ENCODE measurements around the gene RIPPLY1. TPM values are rescaled to one million over a fixed set of nuclear protein-coding genes. Genes with fewer than 3 reads are reported as not detected.

RIPPLY1 gene
- polyA plus RNA-seq, 1 of the 3 experiments (the other 2 are of a cell fraction) = 0.08 TPM

GRCh38 chrX:106932960-106933537, 29.9 kb upstream of the RIPPLY1 start (continued):
- no peak for TF ChIP-seq EP300 (IDR thresholded peaks at IDR 0.05; ENCODE audit: borderline replicate concordance in 1 of 2, low read depth in 1 of 2, low read length in 1 of 2)

GRCh38 chrX:106932492-106932923, 29.4 kb upstream of the RIPPLY1 start:
- peaks cover 14% of the 10 kb centered on the region; the same call in 1 of the 2 replicates for H3K27me3 ChIP-seq (ENCODE audit: insufficient read depth)
- WGBS (ENCODE audit: low lambda C conversion rate) = 52% methylated on average over 4 of the region's 4 CpGs
- H4K20me1 ChIP-seq (ENCODE audit: insufficient read depth) = no peaks in the 10 kb centered on the region
- CTCF ChIA-PET = interaction anchor here (1.3 to 1.8 kb wide), 2 partner anchors 20 to 38 kb away, joined by 5 read pairs; no protein-coding TSS in a partner anchor
- POLR2A ChIA-PET = no interaction called here
- no peak overlapping the region for H3K27ac ChIP-seq (ENCODE audit: low read depth in 2 of 2, low read length in 1 of 2)
- H3K9me3 ChIP-seq = no peaks in the 10 kb centered on the region
- no peaks in the 10 kb centered on the region for H3F3A ChIP-seq (replicated peaks; ENCODE audit: insufficient read depth)
- H2AFZ ChIP-seq (ENCODE audit: low read depth) = no peak overlapping the region
- H3K4me1 ChIP-seq (ENCODE audit: control insufficient read depth in 1 of 2, insufficient read depth in 2 of 2, low read depth in 1 of 2, low read length in 1 of 2) = peaks cover 0 to 2% of the 10 kb centered on the region in 2 experiments; a peak in 1 of 4 replicates
- H3K9me2 ChIP-seq = no peaks in the 10 kb centered on the region
- no peak overlapping the region for H3K4me2 ChIP-seq
- TF ChIP-seq IRF3 (IDR thresholded peaks at IDR 0.05; ENCODE audit: low read depth, low read length) (no peak), MXI1 (IDR thresholded peaks at IDR 0.05; ENCODE audit: low read depth, low read length) (no peak), RAD21 (IDR thresholded peaks at IDR 0.05; ENCODE audit: low read length) (no peak), RXRA (IDR thresholded peaks at IDR 0.05; ENCODE audit: borderline replicate concordance, low read depth) (no peak), JUND (IDR thresholded peaks at IDR 0.05) (no peak), FOSL2 (IDR thresholded peaks at IDR 0.05; ENCODE audit: borderline replicate concordance, low read depth) (no peak), USF1 (IDR thresholded peaks at IDR 0.05; ENCODE audit: borderline replicate concordance, low read depth) (no peak), SMC3 (IDR thresholded peaks at IDR 0.05; ENCODE audit: low read depth, low read length) (no peak), GABPA (IDR thresholded peaks at IDR 0.05; ENCODE audit: low read depth) (no peak), EP300 (IDR thresholded peaks at IDR 0.05; ENCODE audit: borderline replicate concordance in 1 of 2, low read depth in 1 of 2, low read length in 1 of 2) (no peak), NRF1 (IDR thresholded peaks at IDR 0.05; ENCODE audit: low read depth, low read length) (no peak), MEF2A (IDR thresholded peaks at IDR 0.05; ENCODE audit: borderline replicate concordance, low read depth) (no peak), EZH2phosphoT487 (IDR thresholded peaks at IDR 0.05; ENCODE audit: borderline replicate concordance, low read depth) (no peak), ELF1 (IDR thresholded peaks at IDR 0.05) (no peak), USF2 (IDR thresholded peaks at IDR 0.05; ENCODE audit: borderline replicate concordance, low read depth, low read length) (no peak), FOXJ3 (CRISPR knock-in tag; IDR thresholded peaks at IDR 0.05) (no peak)
- no peaks in the 10 kb centered on the region for H3K36me3 ChIP-seq (replicated peaks in 1 of 2; ENCODE audit: control insufficient read depth in 1 of 2, insufficient read depth in 2 of 2, low read length in 1 of 2)
- H3K4me3 ChIP-seq (ENCODE audit: low read depth in 2 of 2, low read length in 1 of 2) = no peak overlapping the region
- no peak overlapping the region for H3K9ac ChIP-seq
- no peaks in the 10 kb centered on the region for H3K79me2 ChIP-seq (ENCODE audit: insufficient read depth)
- no peak for DNase-seq

Measured in SK-N-SH (cell line).